ENCODE results near the gene TNNT2. TPM values are rescaled to one million over a fixed set of nuclear protein-coding genes. Genes with fewer than 3 reads are reported as not detected.

TNNT2 gene
- total RNA-seq, 1 donor from 2014 or later, result 3.3 TPM

GRCh38 chr1:201335174-201335870 is 42.2 kb downstream of the TNNT2 start:
- no peaks in the 10 kb centered on the region for H3K36me3 Mint-ChIP-seq (ENCODE audit: low read depth, unreplicated experiment)
- H3K4me3 Mint-ChIP-seq (ENCODE audit: unreplicated experiment), result no peak overlapping the region
- H3K27me3 Mint-ChIP-seq (ENCODE audit: unreplicated experiment), result no peaks in the 10 kb centered on the region
- H3K27ac Mint-ChIP-seq (ENCODE audit: unreplicated experiment), result no peak overlapping the region
- H3K4me1 Mint-ChIP-seq (ENCODE audit: unreplicated experiment), result no peaks in the 10 kb centered on the region
- DNase-seq (ENCODE audit: low spot score), result no peak
- H3K9me3 Mint-ChIP-seq (ENCODE audit: unreplicated experiment), result no peaks in the 10 kb centered on the region
- no peak for TF ChIP-seq CTCF (IDR thresholded peaks at IDR 0.05; ENCODE audit: unreplicated experiment)

GRCh38 chr1:201334325-201335173 is 42.9 kb downstream of the TNNT2 start:
- no peaks in the 10 kb centered on the region for H3K27me3 Mint-ChIP-seq (ENCODE audit: unreplicated experiment)
- no peak for DNase-seq (ENCODE audit: low spot score)
- H3K9me3 Mint-ChIP-seq (ENCODE audit: unreplicated experiment), result no peaks in the 10 kb centered on the region
- H3K27ac Mint-ChIP-seq (ENCODE audit: unreplicated experiment), result no peak overlapping the region
- H3K4me1 Mint-ChIP-seq (ENCODE audit: unreplicated experiment), result no peaks in the 10 kb centered on the region
- no peak overlapping the region for H3K4me3 Mint-ChIP-seq (ENCODE audit: unreplicated experiment)
- no peaks in the 10 kb centered on the region for H3K36me3 Mint-ChIP-seq (ENCODE audit: low read depth, unreplicated experiment)
- TF ChIP-seq CTCF (IDR thresholded peaks at IDR 0.05; ENCODE audit: unreplicated experiment), result no peak

GRCh38 chr1:201332616-201333335 is 44.7 kb downstream of the TNNT2 start:
- no peak for TF ChIP-seq CTCF (IDR thresholded peaks at IDR 0.05; ENCODE audit: unreplicated experiment)
- Mint-ChIP-seq H3K27me3 (ENCODE audit: unreplicated experiment) (no peaks in the 10 kb centered on the region), H3K4me1 (ENCODE audit: unreplicated experiment) (no peaks in the 10 kb centered on the region)

GRCh38 chr1:201332021-201332420 is 45.5 kb downstream of the TNNT2 start:
- Mint-ChIP-seq H3K4me3 (ENCODE audit: unreplicated experiment) (no peak overlapping the region), H3K9me3 (ENCODE audit: unreplicated experiment) (no peaks in the 10 kb centered on the region), H3K27ac (ENCODE audit: unreplicated experiment) (no peak overlapping the region), H3K27me3 (ENCODE audit: unreplicated experiment) (no peaks in the 10 kb centered on the region), H3K4me1 (ENCODE audit: unreplicated experiment) (no peaks in the 10 kb centered on the region), H3K36me3 (ENCODE audit: low read depth, unreplicated experiment) (no peaks in the 10 kb centered on the region)
- TF ChIP-seq CTCF (IDR thresholded peaks at IDR 0.05; ENCODE audit: unreplicated experiment), result no peak
- no peak for DNase-seq (ENCODE audit: low spot score)

More at GRCh38 chr1:201332616-201333335, 44.7 kb downstream of the TNNT2 start:
- Mint-ChIP-seq H3K36me3 (ENCODE audit: low read depth, unreplicated experiment) (no peaks in the 10 kb centered on the region), H3K4me3 (ENCODE audit: unreplicated experiment) (no peak overlapping the region), H3K9me3 (ENCODE audit: unreplicated experiment) (no peaks in the 10 kb centered on the region), H3K27ac (ENCODE audit: unreplicated experiment) (no peak overlapping the region)
- no peak for DNase-seq (ENCODE audit: low spot score)

Data from endothelial cell (in vitro differentiated cells).